Mesothelial cell of epicardium (in vitro differentiated cells): ENCODE results near the gene FANCB. TPM values are rescaled to one million over a fixed set of nuclear protein-coding genes. Genes with fewer than 3 reads are reported as not detected.

Experiments used
- DNase-seq, 2 experiments: peaks; one replicate each; pipeline ENCODE4 v3.0.0; 2021; ENCODE audit warnings: low spot score in 2 of 2; ENCODE audit not compliant: unreplicated experiment in 2 of 2
- H3K27ac Mint-ChIP-seq: 2 replicates; pipeline ENCODE4 v1.8.0; 2021; ENCODE audit warnings: mixed read lengths
- H3K27me3 Mint-ChIP-seq: 2 replicates; pipeline ENCODE4 v1.8.0; 2021; ENCODE audit warnings: low read depth, mixed read lengths
- H3K36me3 Mint-ChIP-seq: 2 replicates; pipeline ENCODE4 v1.8.0; 2021; ENCODE audit warnings: mixed read lengths
- H3K4me1 Mint-ChIP-seq: 2 replicates; pipeline ENCODE4 v1.8.0; 2021; ENCODE audit warnings: mixed read lengths
- H3K4me3 Mint-ChIP-seq: 2 replicates; pipeline ENCODE4 v1.8.0; 2021; ENCODE audit warnings: mild to moderate bottlenecking, moderate library complexity, mixed read lengths
- H3K9me3 Mint-ChIP-seq: 2 replicates; pipeline ENCODE4 v1.8.0; 2021; ENCODE audit warnings: mixed read lengths
- total RNA-seq: library from RNA; stranded (reverse); gene quantifications from 3 replicates; pipeline ENCODE4 v1.2.1, GENCODE V29; 2021
- TF ChIP-seq, protein P1 (sequence below): fragments of 200-600 bp; sonication (generic); IDR thresholded peaks from one replicate; pipeline ENCODE4 v1.5.0; 2021; ENCODE audit warnings: antibody characterized with exemption; ENCODE audit not compliant: unreplicated experiment

The FANCB gene
- total RNA-seq, 1 donor from 2014 or later = 6.2 TPM

- Mint-ChIP-seq H3K4me1 (peaks cover 12% of the 10 kb centered on the region), H3K27me3 (no peaks in the 10 kb centered on the region), H3K9me3 (peaks cover 53% of the 10 kb centered on the region), H3K4me3 (no peak overlapping the region), H3K27ac (no peak overlapping the region), H3K36me3 (no peaks in the 10 kb centered on the region)
- TF ChIP-seq, protein P1, sequence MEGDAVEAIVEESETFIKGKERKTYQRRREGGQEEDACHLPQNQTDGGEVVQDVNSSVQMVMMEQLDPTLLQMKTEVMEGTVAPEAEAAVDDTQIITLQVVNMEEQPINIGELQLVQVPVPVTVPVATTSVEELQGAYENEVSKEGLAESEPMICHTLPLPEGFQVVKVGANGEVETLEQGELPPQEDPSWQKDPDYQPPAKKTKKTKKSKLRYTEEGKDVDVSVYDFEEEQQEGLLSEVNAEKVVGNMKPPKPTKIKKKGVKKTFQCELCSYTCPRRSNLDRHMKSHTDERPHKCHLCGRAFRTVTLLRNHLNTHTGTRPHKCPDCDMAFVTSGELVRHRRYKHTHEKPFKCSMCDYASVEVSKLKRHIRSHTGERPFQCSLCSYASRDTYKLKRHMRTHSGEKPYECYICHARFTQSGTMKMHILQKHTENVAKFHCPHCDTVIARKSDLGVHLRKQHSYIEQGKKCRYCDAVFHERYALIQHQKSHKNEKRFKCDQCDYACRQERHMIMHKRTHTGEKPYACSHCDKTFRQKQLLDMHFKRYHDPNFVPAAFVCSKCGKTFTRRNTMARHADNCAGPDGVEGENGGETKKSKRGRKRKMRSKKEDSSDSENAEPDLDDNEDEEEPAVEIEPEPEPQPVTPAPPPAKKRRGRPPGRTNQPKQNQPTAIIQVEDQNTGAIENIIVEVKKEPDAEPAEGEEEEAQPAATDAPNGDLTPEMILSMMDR = no peak
- no peak for DNase-seq
Observed at GRCh38 chrX:14798805-14799397, 74.0 kb downstream of the FANCB start.

Other genes with a start within 250 kb of the FANCB start
- 10.9 to 12.1 TPM (median 11.8 TPM) in 3 replicates for gene MOSPD2, start 352 bp upstream of the FANCB start, total RNA-seq